Omental fat pad (tissue), 4 donors: ENCODE measurements around the gene PDE6D. TPM values are rescaled to one million over a fixed set of nuclear protein-coding genes. Genes with fewer than 3 reads are reported as not detected.

Source experiments
- ATAC-seq: fragments of 150-250 bp; one replicate; pipeline ENCODE4 v1.9.1; 2016; ENCODE audit warnings: mild to moderate bottlenecking, moderate library complexity; ENCODE audit not compliant: low FRiP score
- DNase-seq: peaks from one replicate; pipeline ENCODE4 v3.0.0-alpha.2; 2019; ENCODE audit warnings: low spot score
- CTCF ChIP-seq, 3 donors: fragments of 450-650 bp; IDR thresholded peaks; one replicate each; pipeline ENCODE4 v1.5.1; 2016 to 2017; ENCODE audit warnings: antibody characterized with exemption in 3 of 3, mild to moderate bottlenecking in 3 of 3, moderate library complexity in 2 of 3
- total RNA-seq, 4 donors: library from RNA; depleted of rRNA; stranded (reverse); fragments of >200 nt; gene quantifications; one replicate each; pipeline ENCODE4 v1.1.0, GENCODE V29; 2016

Gene PDE6D
- total RNA-seq, 4 donors from 2014 or later = 13.8 to 38.8 (median 17.9) TPM

- DNase-seq = no peak
- ATAC-seq = no peak
- no peak for TF ChIP-seq CTCF (IDR thresholded peaks at IDR 0.05)
Observed at GRCh38 chr2:231727621-231728020, 53.5 kb downstream of the PDE6D start.

DNA sequence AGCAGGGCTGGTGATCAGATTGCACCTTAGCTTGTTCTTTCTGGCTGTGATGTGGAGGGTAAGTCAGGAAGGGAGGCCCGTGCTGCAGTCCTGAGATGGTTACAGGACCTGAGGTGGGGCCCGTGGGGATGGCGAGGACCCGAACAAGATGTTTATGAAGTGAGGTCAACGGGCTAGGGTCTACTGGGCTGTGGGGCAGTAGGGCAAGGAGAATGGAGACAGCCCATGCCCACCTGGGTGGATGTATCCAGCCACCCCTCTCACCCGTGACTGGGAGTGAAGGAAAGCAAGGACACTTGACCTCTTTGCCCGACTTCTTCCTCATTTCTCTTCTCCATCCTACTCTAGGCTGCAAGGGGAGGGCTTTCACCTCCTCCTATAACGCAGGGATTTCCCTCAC lies 54.8 kb downstream of the PDE6D start:
- DNase-seq (no peak), ATAC-seq (no peak)
- no peak for TF ChIP-seq CTCF (IDR thresholded peaks at IDR 0.05)

GRCh38 chr2:231725476-231725875 lies 55.6 kb downstream of the PDE6D start:
- no peak for TF ChIP-seq CTCF (IDR thresholded peaks at IDR 0.05)
- no peak for DNase-seq

GRCh38 chr2:231722721-231723307 lies 58.3 kb downstream of the PDE6D start:
- no peak for DNase-seq
- TF ChIP-seq CTCF (IDR thresholded peaks at IDR 0.05) = no peak
- no peak for ATAC-seq

More at GRCh38 chr2:231725476-231725875, 55.6 kb downstream of the PDE6D start:
- ATAC-seq = no peak

DNA sequence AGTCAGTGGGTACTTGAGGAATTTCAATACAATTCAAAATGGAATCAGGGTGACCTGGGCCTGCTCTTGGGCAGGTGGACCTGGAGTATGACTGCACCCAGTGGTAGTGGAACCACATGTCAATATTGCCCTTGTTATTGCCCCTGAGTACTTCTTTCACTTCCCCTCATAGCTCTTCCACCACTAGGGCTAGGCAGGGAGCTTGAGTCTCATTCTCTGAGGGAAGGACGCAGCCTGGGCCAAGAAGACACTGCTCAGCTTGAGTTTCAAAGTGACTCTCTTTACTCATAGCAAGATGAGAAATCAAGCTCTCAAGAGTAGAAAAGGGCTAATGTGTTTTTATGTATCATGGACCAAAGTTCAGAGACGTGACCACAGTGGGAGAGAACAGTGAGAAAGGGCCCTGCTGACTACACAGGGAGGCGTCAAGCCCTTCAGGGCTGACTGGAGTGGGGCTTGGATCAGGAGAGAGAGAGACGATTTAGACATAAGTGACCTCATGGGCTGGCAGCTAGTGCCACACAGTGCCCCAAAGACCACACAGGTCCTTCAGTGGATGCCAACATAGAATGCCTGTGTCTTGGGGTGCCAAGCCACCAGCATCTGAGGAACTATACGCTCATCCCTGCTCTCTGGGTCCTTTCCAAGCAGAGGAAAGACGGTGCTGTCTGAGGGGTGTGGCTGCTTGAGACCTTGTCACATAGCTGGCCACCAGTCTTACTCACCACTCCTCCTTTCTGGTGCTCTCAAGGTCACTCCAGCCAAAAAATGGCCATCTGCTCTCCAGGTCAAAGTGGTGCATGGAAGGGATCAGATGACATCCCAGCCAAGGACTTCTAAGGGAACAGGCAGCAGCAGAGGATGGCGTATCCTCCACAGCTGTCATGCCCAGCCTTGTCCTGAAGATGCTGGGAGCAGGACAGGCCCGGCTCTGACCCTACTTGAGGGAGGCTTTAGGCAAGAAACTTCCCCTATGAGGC lies 59.8 kb downstream of the PDE6D start:
- ATAC-seq = no peak

DNA sequence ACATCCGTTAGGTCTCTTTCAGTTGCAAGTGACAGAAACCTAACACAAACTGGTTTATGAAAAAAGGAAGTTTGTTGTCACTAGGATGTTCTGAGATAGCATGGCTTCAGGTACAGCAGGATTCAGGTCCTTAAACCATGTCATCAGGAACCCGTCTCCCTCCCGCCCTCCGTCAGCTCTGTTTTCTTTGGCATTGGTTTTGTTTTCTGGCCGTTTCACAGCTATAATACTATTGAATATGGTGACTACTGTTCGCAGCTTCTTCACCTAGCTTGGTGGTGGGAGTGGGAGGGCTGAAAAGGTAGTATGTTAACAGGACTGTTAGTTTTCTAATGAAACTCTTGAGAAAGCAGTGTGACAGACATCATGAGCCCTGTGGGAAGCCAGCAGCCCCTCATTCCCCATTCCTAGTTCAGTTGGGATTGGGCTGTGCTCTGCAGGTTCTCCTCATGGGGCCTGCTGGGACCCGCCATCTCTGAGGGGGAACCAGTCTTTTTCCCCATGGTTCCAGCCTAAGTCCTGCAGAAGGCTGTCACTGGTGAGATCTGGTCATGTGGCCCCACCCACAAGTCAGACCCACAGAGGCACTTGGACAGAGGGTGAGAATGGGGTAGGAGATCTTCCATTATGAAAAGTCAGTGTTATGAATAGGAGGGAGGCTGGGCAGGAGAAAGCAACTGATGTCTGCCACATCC lies 60.6 kb downstream of the PDE6D start:
- ATAC-seq (no peak), DNase-seq (no peak)
- TF ChIP-seq CTCF (IDR thresholded peaks at IDR 0.05) = no peak

More for the DNA sequence above, 59.8 kb downstream of the PDE6D start:
- no peak for TF ChIP-seq CTCF (IDR thresholded peaks at IDR 0.05)
- no peak for DNase-seq
